K562 (cell line): ENCODE results near the gene PKIB. TPM values are rescaled to one million over a fixed set of nuclear protein-coding genes. Genes with fewer than 3 reads are reported as not detected.

Experiments used
- ATAC-seq: fragments of 200-7000 bp; cut with Tn5 transposase; 3 replicates; pipeline ENCODE4 v1.9.1; 2020; ENCODE audit warnings: moderate library complexity
- BruUV-seq: library from RNA; stranded (reverse); fragments of 400-500 nt; replicated peaks from 2 replicates; lab custom pipeline; 2021; lab: Mats Ljungman, UMichigan
- CTCF ChIA-PET: fragments of 300-600 bp; formaldehyde crosslinking; extraction: SDS; loops from one replicate; lab custom pipeline; 2021; ENCODE audit warnings: low intra/inter-chr PET ratio; lab: Yijun Ruan, JAX
- POLR2A ChIA-PET: fragments of 300-600, 350-650 bp; sonication (Branson Sonifier 250); formaldehyde crosslinking; extraction: SDS; loops from one replicate; lab custom pipeline; 2021; ENCODE audit warnings: antibody characterized with exemption, inconsistent platforms; lab: Yijun Ruan, JAX
- DNase-seq, 4 experiments: peaks; one replicate each; pipeline versions ENCODE4 v3.0.0 to v3.0.0-alpha.2; 2011 to 2018; ENCODE audit warnings: low spot score in 3 of 4, mixed read lengths in 3 of 4; ENCODE audit errors: extremely low read depth in 1 of 4
- FAIRE-seq: peaks from 2 replicates; lab custom pipeline; 2011; peaks lifted over from hg19 to GRCh38; lab: Jason Lieb, UNC
- H2AFZ ChIP-seq: 2 replicates; pipeline ENCODE4 v1.6.0; 2011; ENCODE audit warnings: low read depth, low read length, control low read depth, inconsistent platforms
- H3K27ac ChIP-seq: fragments of 200-600 bp; 3 replicates; pipeline ENCODE4 v1.8.0; 2011; ENCODE audit warnings: low read depth, mild to moderate bottlenecking, control low read depth, inconsistent platforms, low read length, moderate library complexity, mixed read lengths; ENCODE audit errors: extremely low read depth
- H3K27me3 ChIP-seq, 2 experiments: fragments of 300-600 bp in 1 of 2; 2 replicates in 1 of 2; 3 replicates in 1 of 2; pipeline versions ENCODE4 v1.6.0 to v1.8.0; 2011; ENCODE audit warnings: inconsistent platforms in 2 of 2, low read length in 2 of 2, mild to moderate bottlenecking in 1 of 2, mixed read lengths in 1 of 2, moderate library complexity in 1 of 2; ENCODE audit not compliant: control insufficient read depth in 2 of 2, insufficient read depth in 2 of 2
- H3K36me3 ChIP-seq: fragments of 300-600 bp; 3 replicates; pipeline ENCODE4 v1.8.0; 2011; ENCODE audit warnings: mild to moderate bottlenecking, low read length, inconsistent platforms; ENCODE audit not compliant: control insufficient read depth, insufficient read depth
- H3K4me1 ChIP-seq, 2 experiments: fragments of 200-600 bp in 1 of 2; replicated peaks in 1 of 2; 2 replicates in 1 of 2; 3 replicates in 1 of 2; pipeline versions ENCODE4 v1.5.1 to v1.8.0; 2011; ENCODE audit warnings: inconsistent platforms in 2 of 2, low read length in 2 of 2, mild to moderate bottlenecking in 1 of 2, mixed read lengths in 1 of 2, moderate library complexity in 1 of 2; ENCODE audit not compliant: control insufficient read depth in 2 of 2, insufficient read depth in 2 of 2
- H3K4me2 ChIP-seq: 2 replicates; pipeline ENCODE4 v1.6.1; 2011; ENCODE audit warnings: low read length, control low read depth, inconsistent platforms, mixed read lengths; ENCODE audit not compliant: insufficient read depth
- H3K4me3 ChIP-seq: fragments of 200-600 bp; sonication (generic), shearing (Covaris generic); 2 replicates; pipeline ENCODE4 v1.5.1; 2016; ENCODE audit warnings: control low read depth, inconsistent platforms
- H3K79me2 ChIP-seq: fragments of 200-600 bp; 3 replicates; pipeline ENCODE4 v1.8.0; 2011; ENCODE audit warnings: low read length, inconsistent platforms; ENCODE audit not compliant: control insufficient read depth, insufficient read depth
- H3K9ac ChIP-seq, 2 experiments: 2 replicates each; pipeline versions ENCODE4 v1.6.0 to v1.6.1; 2011; ENCODE audit warnings: low read depth in 2 of 2, low read length in 2 of 2, control low read depth in 1 of 2, inconsistent platforms in 1 of 2, mild to moderate bottlenecking in 1 of 2, mixed read lengths in 1 of 2; ENCODE audit not compliant: insufficient read depth in 1 of 2
- H3K9me1 ChIP-seq: one replicate; pipeline ENCODE4 v1.6.0; 2011; ENCODE audit warnings: inconsistent platforms, mild to moderate bottlenecking, low read length, moderate library complexity; ENCODE audit not compliant: control insufficient read depth, insufficient read depth
- H3K9me3 ChIP-seq: replicated peaks from 2 replicates; pipeline ENCODE4 v1.5.1; 2011; ENCODE audit warnings: low read depth, low read length, inconsistent platforms; ENCODE audit not compliant: control insufficient read depth, insufficient read depth
- H4K20me1 ChIP-seq: replicated peaks from 2 replicates; pipeline ENCODE4 v1.6.1; 2011; ENCODE audit warnings: low read length, inconsistent platforms, mixed read lengths; ENCODE audit not compliant: control insufficient read depth, insufficient read depth
- CAMTA2 ChIP-seq: fragments of 250-450 bp; sonication (Bioruptor Pico); conservative IDR thresholded peaks from 2 replicates; pipeline ENCODE4 v1.5.1; 2022
- CBX1 ChIP-seq: sonication (generic); IDR thresholded peaks from 2 replicates; pipeline ENCODE4 v1.6.1; 2016; ENCODE audit warnings: antibody characterized with exemption, low read depth, mild to moderate bottlenecking
- EGR1 ChIP-seq: fragments of 450-650 bp; conservative IDR thresholded peaks from 2 replicates; pipeline ENCODE4 v1.6.1; 2017; ENCODE audit warnings: mild to moderate bottlenecking
- FIP1L1 ChIP-seq: fragments of 200-400 bp; formaldehyde crosslinking; IDR thresholded peaks from 2 replicates; pipeline ENCODE4 v1.6.1; 2018; ENCODE audit warnings: mild to moderate bottlenecking, low read depth, low read length; ENCODE audit not compliant: poor library complexity, severe bottlenecking
- NFIX ChIP-seq: fragments of 250-450 bp; sonication (Bioruptor Pico); IDR thresholded peaks from 2 replicates; pipeline ENCODE4 v1.4.0; 2020; ENCODE audit warnings: low read depth, mild to moderate bottlenecking, moderate library complexity
- SRSF3 ChIP-seq: fragments of 200-400 bp; formaldehyde crosslinking; IDR thresholded peaks from 2 replicates; pipeline ENCODE4 v1.6.1; 2016; ENCODE audit warnings: mild to moderate bottlenecking, low read length, moderate library complexity; ENCODE audit not compliant: insufficient read depth
- WHSC1 ChIP-seq: IDR thresholded peaks from one replicate; pipeline ENCODE4 v1.6.1; 2012; ENCODE audit warnings: low read length, control low read depth, inconsistent platforms
- WGBS: fragments of 100-300 bp; shearing (Covaris generic); methylation state at CpG from one replicate; pipeline ENCODE4 v1.1.6; 2016; ENCODE audit warnings: low coverage, mixed read lengths; ENCODE audit not compliant: insufficient coverage; ENCODE audit errors: missing lambda C conversion rate; 5-methylcytosine and 5-hydroxymethylcytosine counted together
- in situ Hi-C: fragments of 300-500 bp; cut with MboI; formaldehyde crosslinking; loops from 4 replicates; pipeline ENCODE4 v1.15.0; 2018; ENCODE audit warnings: inconsistent platforms, mixed read lengths
- intact Hi-C: fragments of 100-400 bp; cut with micrococcal nuclease; formaldehyde crosslinking; loops from 2 replicates; pipeline ENCODE4 v1.14.2; 2022
- polyA plus RNA-seq, 8 experiments: library from polyadenylated mRNA; depleted of rRNA in 4 of 8; stranded (reverse) in 5 of 8; unstranded in 3 of 8; fragments of >200 nt; fragmentation: Nextera tagmentation in 2 of 8; fragmentation: Illumina TruSeq in 1 of 8; extraction: Ambion mirVana in 2 of 8; extraction: Trizol in 1 of 8; gene quantifications; 2 replicates each; pipeline versions ENCODE4 v1.2.1 to v1.2.3, GENCODE V29; 2011 to 2014; ENCODE audit warnings: inconsistent platforms in 1 of 8, missing spikeins in 1 of 8
- total RNA-seq, 7 experiments: library from RNA; depleted of rRNA in 6 of 7; stranded (reverse); fragments of >200 nt in 6 of 7; fragmentation: Illumina TruSeq in 2 of 7; extraction: Trizol in 2 of 7; gene quantifications; 2 replicates each; pipeline versions ENCODE4 v1.2.1 to v1.2.3, GENCODE V29; 2011 to 2021; ENCODE audit warnings: low replicate concordance in 1 of 7
- TF ChIP-seq, protein P1 (sequence below): sonication (generic); formaldehyde crosslinking; IDR thresholded peaks from 2 replicates; pipeline ENCODE4 v1.8.0; 2022; ENCODE audit warnings: mild to moderate bottlenecking, missing genetic modification reagents, borderline replicate concordance

Gene PKIB
- total and polyA plus RNA-seq, 9 of the 15 experiments (the other 6 are each of a cell fraction or from before 2014, with no cell fraction given) = 14.8 to 37.5 (median 27.4) TPM

DNA sequence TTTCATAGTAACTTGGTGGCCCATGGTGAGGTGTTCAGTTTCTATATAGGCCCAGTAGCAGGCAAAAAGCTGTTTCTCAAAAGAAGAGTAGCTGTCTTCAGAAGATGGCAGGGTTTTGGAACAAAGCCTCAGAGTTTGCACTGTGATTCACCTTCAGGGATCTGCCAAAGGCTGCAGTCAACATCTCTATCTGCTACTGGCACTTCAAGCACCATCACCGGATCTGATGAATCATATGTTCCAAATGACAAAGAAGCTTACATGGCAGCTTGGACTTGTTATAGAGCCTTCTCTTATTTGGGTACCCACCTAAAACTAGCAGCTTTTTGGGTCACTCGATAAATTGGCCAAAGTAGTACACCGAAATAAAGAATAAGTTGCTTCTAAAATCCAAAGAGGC, 39.5 kb downstream of the PKIB start:
- TF ChIP-seq, protein P1, sequence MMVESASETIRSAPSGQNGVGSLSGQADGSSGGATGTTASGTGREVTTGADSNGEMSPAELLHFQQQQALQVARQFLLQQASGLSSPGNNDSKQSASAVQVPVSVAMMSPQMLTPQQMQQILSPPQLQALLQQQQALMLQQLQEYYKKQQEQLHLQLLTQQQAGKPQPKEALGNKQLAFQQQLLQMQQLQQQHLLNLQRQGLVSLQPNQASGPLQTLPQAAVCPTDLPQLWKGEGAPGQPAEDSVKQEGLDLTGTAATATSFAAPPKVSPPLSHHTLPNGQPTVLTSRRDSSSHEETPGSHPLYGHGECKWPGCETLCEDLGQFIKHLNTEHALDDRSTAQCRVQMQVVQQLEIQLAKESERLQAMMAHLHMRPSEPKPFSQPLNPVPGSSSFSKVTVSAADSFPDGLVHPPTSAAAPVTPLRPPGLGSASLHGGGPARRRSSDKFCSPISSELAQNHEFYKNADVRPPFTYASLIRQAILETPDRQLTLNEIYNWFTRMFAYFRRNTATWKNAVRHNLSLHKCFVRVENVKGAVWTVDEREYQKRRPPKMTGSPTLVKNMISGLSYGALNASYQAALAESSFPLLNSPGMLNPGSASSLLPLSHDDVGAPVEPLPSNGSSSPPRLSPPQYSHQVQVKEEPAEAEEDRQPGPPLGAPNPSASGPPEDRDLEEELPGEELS (CRISPR knock-in tag) = no peak
- no peak overlapping the region for H3K9ac ChIP-seq
- no peaks in the 10 kb centered on the region; a peak in 1 of 5 replicates for H3K4me1 ChIP-seq
- in situ Hi-C loops = no loop called here
- no TSS peak for BruUV-seq
- 37% methylated on average over 3 of the region's 3 CpGs for WGBS
- H3K9me1 ChIP-seq = no peaks in the 10 kb centered on the region
- H3K9me3 ChIP-seq = no peaks in the 10 kb centered on the region; the same call in 1 of the 2 replicates
- CTCF ChIA-PET = no interaction called here
- H3K27ac ChIP-seq = no peak overlapping the region
- POLR2A ChIA-PET = no interaction called here
- FAIRE-seq (no peak), DNase-seq (no peak), ATAC-seq (no peak)
- H3K4me2 ChIP-seq = no peak overlapping the region
- H2AFZ ChIP-seq = no peak overlapping the region
- no peaks in the 10 kb centered on the region; the same call in 2 of the 3 replicates for H3K36me3 ChIP-seq
- H3K79me2 ChIP-seq = no peaks in the 10 kb centered on the region
- intact Hi-C loops = no loop called here
- H3K27me3 ChIP-seq = no peaks in the 10 kb centered on the region
- H4K20me1 ChIP-seq = no peaks in the 10 kb centered on the region
- no peak overlapping the region for H3K4me3 ChIP-seq

GRCh38 chr6:122650403-122650802, 40.2 kb downstream of the PKIB start:
- Histone ChIP-seq H3K4me2 (no peak overlapping the region), H3K79me2 (no peaks in the 10 kb centered on the region), H3K27ac (no peak overlapping the region), H3K9me1 (no peaks in the 10 kb centered on the region), H3K36me3 (no peaks in the 10 kb centered on the region; the same call in 2 of the 3 replicates), H3K4me3 (no peak overlapping the region), H3K9me3 (no peaks in the 10 kb centered on the region; the same call in 1 of the 2 replicates), H2AFZ (no peak overlapping the region), H3K27me3 (no peaks in the 10 kb centered on the region), H4K20me1 (no peaks in the 10 kb centered on the region), H3K9ac (no peak overlapping the region), H3K4me1 (no peaks in the 10 kb centered on the region; a peak in 1 of 5 replicates)
- no peak for FAIRE-seq
- no peak for TF ChIP-seq CBX1
- no peak for TF ChIP-seq SRSF3
- no peak for TF ChIP-seq FIP1L1
- no peak for TF ChIP-seq CAMTA2 (CRISPR knock-in tag)
- no peak for TF ChIP-seq WHSC1
- no peak for TF ChIP-seq NFIX (CRISPR knock-in tag)
- TF ChIP-seq EGR1 = no peak
- ATAC-seq = no peak
- DNase-seq = no peak
- ChIA-PET POLR2A (interaction anchor here (0.6 kb wide), 2 partner anchors 52 to 269 kb away, joined by 3 to 5 read pairs; no protein-coding TSS in a partner anchor), CTCF (no interaction called here)
- in situ Hi-C loops (no loop called here), intact Hi-C loops (no loop called here)
- BruUV-seq = no TSS peak
